HepG2 (cell line): ENCODE results near the gene SSR2. TPM values are rescaled to one million over a fixed set of nuclear protein-coding genes. Genes with fewer than 3 reads are reported as not detected.
A peak's percentile ranks its signal among the peaks of the same experiment; 100 is the strongest.

Source experiments
- ADNP ChIP-seq: sonication (generic); formaldehyde crosslinking; IDR thresholded peaks from 2 replicates; pipeline ENCODE4 v1.4.0; 2020; ENCODE audit warnings: missing genetic modification reagents
- ARHGAP35 ChIP-seq: sonication (generic); formaldehyde crosslinking; IDR thresholded peaks from 2 replicates; pipeline ENCODE4 v1.9.0; 2022; ENCODE audit warnings: mild to moderate bottlenecking, inconsistent platforms, moderate library complexity, missing genetic modification reagents, borderline replicate concordance
- GABPB1 ChIP-seq: IDR thresholded peaks from 2 replicates; pipeline ENCODE4 v1.6.1; 2016; ENCODE audit warnings: mild to moderate bottlenecking, missing genetic modification reagents, moderate library complexity, missing compliant biosample characterization
- MEF2D ChIP-seq: sonication (generic); formaldehyde crosslinking; IDR thresholded peaks from 2 replicates; pipeline ENCODE4 v1.5.1; 2020; ENCODE audit warnings: mild to moderate bottlenecking, missing genetic modification reagents
- MTERF4 ChIP-seq: sonication (generic); formaldehyde crosslinking; IDR thresholded peaks from 2 replicates; pipeline ENCODE4 v1.8.0; 2023; ENCODE audit warnings: mild to moderate bottlenecking, missing genetic modification reagents
- MTF1 ChIP-seq: sonication (generic); formaldehyde crosslinking; IDR thresholded peaks from 2 replicates; pipeline ENCODE4 v1.5.0; 2020; ENCODE audit warnings: missing genetic modification reagents
- NFKBIZ ChIP-seq: IDR thresholded peaks from 2 replicates; pipeline ENCODE4 v1.6.1; 2018; ENCODE audit warnings: missing genetic modification reagents, missing compliant biosample characterization
- TOPORS ChIP-seq: sonication (generic); formaldehyde crosslinking; IDR thresholded peaks from 2 replicates; pipeline ENCODE4 v1.8.0; 2023; ENCODE audit warnings: mild to moderate bottlenecking, missing genetic modification reagents
- ZNF33A ChIP-seq: sonication (generic); formaldehyde crosslinking; IDR thresholded peaks from 2 replicates; pipeline ENCODE4 v1.5.1; 2020; ENCODE audit warnings: missing genetic modification reagents, mild to moderate bottlenecking, moderate library complexity, borderline replicate concordance
- ZNF382 ChIP-seq: sonication (generic); formaldehyde crosslinking; IDR thresholded peaks from 2 replicates; pipeline ENCODE4 v1.5.0; 2020; ENCODE audit warnings: missing genetic modification reagents, mild to moderate bottlenecking, borderline replicate concordance
- ZNF446 ChIP-seq: sonication (generic); formaldehyde crosslinking; IDR thresholded peaks from 2 replicates; pipeline ENCODE4 v1.5.0; 2020; ENCODE audit warnings: mild to moderate bottlenecking, missing genetic modification reagents
- ZNF703 ChIP-seq: sonication (generic); formaldehyde crosslinking; IDR thresholded peaks from 2 replicates; pipeline ENCODE4 v1.5.1; 2020; ENCODE audit warnings: missing genetic modification reagents, mild to moderate bottlenecking, moderate library complexity, borderline replicate concordance
- ZNF766 ChIP-seq: sonication (generic); formaldehyde crosslinking; IDR thresholded peaks from 2 replicates; pipeline ENCODE4 v1.5.0; 2020; ENCODE audit warnings: missing genetic modification reagents, borderline replicate concordance
- ZNF775 ChIP-seq: sonication (generic); formaldehyde crosslinking; IDR thresholded peaks from 2 replicates; pipeline ENCODE4 v1.4.0; 2020; ENCODE audit warnings: missing genetic modification reagents, mild to moderate bottlenecking, moderate library complexity, borderline replicate concordance
- polyA plus RNA-seq, 8 experiments: library from polyadenylated mRNA; depleted of rRNA in 3 of 8; stranded (reverse) in 7 of 8; unstranded in 1 of 8; fragments of >200 nt; fragmentation: Illumina TruSeq in 4 of 8; extraction: Trizol in 4 of 8; gene quantifications; 2 replicates each; pipeline versions ENCODE4 v1.2.1 to v1.2.3, GENCODE V29; 2011 to 2016; ENCODE audit warnings: low read depth in 4 of 8, missing spikeins in 1 of 8, mixed read lengths in 1 of 8; ENCODE audit not compliant: insufficient read depth in 1 of 8
- total RNA-seq, 5 experiments: library from RNA; depleted of rRNA; stranded (reverse); fragments of >200 nt; fragmentation: Illumina TruSeq; extraction: Trizol; gene quantifications; 2 replicates each; pipeline ENCODE4 v1.2.3, GENCODE V29; 2016; ENCODE audit warnings: low read depth in 1 of 5
- TF ChIP-seq, protein P1 (sequence below): sonication (generic); formaldehyde crosslinking; conservative IDR thresholded peaks from 2 replicates; pipeline ENCODE4 v1.8.0; 2022; ENCODE audit warnings: missing genetic modification reagents
- TF ChIP-seq, protein P2 (sequence below): sonication (generic); formaldehyde crosslinking; IDR thresholded peaks from 2 replicates; pipeline ENCODE4 v1.5.1; 2020; ENCODE audit warnings: mild to moderate bottlenecking, missing genetic modification reagents
- TF ChIP-seq, protein P3 (sequence below): sonication (generic); formaldehyde crosslinking; IDR thresholded peaks from 2 replicates; pipeline ENCODE4 v1.4.0; 2020; ENCODE audit warnings: missing genetic modification reagents
- TF ChIP-seq, protein P4 (sequence below): IDR thresholded peaks from 2 replicates; pipeline ENCODE4 v1.6.1; 2018; ENCODE audit warnings: missing genetic modification reagents, mild to moderate bottlenecking, missing compliant biosample characterization
- TF ChIP-seq, protein P5 (sequence below): sonication (generic); formaldehyde crosslinking; IDR thresholded peaks from 2 replicates; pipeline ENCODE4 v1.4.0; 2020; ENCODE audit warnings: low read depth, mild to moderate bottlenecking, missing genetic modification reagents

SSR2 gene
- total and polyA plus RNA-seq, 2 of the 13 experiments (the other 11 are each of a cell fraction or from before 2014, with no cell fraction given): 284 to 461 TPM

DNA sequence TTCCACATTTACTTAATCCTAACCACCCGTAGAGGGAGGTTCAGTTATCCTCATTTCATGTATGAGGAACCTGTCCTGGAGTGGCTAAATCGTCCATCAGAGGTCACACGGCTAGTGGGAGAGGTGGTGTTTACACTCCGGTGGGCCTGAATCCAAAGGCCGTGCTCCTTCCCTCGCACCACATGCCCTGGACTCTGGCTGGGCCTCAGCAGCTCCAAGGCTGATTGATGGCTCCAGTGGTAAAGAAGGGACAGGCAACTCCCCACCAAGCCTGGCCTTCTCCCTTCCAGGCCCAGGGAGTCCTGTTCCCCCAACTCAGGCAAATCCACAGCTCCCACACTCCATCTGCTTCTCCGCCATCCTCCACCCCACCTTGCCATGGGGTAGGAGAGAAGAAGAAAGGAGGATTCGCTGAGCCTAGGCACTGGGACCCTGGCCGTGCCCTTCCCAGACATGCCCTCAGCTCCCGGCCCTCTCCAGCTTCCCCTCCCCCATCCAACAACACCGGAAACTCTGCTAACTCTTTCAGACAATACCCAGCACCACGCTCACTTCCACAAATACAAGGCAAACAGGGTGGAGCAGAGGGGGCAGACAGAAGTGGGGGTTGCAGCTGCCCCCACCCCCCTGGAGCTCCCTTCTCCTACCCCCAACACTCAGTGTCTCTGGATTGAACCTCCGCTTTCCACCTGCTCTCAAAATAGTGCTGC is 53.3 kb downstream of the SSR2 start (continued):
- TF ChIP-seq MTF1 (no peak), ZNF446 (CRISPR knock-in tag) (no peak), ADNP (no peak), GABPB1 (CRISPR knock-in tag) (peak; percentile 40; the same call in 1 of the 2 replicates), ARHGAP35 (no peak), ZNF703 (no peak), ZNF775 (CRISPR knock-in tag) (no peak), MTERF4 (no peak), TOPORS (CRISPR knock-in tag) (no peak), NFKBIZ (CRISPR knock-in tag) (no peak), ZNF766 (CRISPR knock-in tag) (no peak; the same call in 1 of the 2 replicates), ZNF382 (CRISPR knock-in tag) (no peak), MEF2D (CRISPR knock-in tag) (peak; percentile 81; the same call in 1 of the 2 replicates), ZNF33A (no peak)
- TF ChIP-seq, protein P1, sequence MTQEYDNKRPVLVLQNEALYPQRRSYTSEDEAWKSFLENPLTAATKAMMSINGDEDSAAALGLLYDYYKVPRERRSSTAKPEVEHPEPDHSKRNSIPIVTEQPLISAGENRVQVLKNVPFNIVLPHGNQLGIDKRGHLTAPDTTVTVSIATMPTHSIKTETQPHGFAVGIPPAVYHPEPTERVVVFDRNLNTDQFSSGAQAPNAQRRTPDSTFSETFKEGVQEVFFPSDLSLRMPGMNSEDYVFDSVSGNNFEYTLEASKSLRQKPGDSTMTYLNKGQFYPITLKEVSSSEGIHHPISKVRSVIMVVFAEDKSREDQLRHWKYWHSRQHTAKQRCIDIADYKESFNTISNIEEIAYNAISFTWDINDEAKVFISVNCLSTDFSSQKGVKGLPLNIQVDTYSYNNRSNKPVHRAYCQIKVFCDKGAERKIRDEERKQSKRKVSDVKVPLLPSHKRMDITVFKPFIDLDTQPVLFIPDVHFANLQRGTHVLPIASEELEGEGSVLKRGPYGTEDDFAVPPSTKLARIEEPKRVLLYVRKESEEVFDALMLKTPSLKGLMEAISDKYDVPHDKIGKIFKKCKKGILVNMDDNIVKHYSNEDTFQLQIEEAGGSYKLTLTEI (CRISPR knock-in tag): no peak
- TF ChIP-seq, protein P2, sequence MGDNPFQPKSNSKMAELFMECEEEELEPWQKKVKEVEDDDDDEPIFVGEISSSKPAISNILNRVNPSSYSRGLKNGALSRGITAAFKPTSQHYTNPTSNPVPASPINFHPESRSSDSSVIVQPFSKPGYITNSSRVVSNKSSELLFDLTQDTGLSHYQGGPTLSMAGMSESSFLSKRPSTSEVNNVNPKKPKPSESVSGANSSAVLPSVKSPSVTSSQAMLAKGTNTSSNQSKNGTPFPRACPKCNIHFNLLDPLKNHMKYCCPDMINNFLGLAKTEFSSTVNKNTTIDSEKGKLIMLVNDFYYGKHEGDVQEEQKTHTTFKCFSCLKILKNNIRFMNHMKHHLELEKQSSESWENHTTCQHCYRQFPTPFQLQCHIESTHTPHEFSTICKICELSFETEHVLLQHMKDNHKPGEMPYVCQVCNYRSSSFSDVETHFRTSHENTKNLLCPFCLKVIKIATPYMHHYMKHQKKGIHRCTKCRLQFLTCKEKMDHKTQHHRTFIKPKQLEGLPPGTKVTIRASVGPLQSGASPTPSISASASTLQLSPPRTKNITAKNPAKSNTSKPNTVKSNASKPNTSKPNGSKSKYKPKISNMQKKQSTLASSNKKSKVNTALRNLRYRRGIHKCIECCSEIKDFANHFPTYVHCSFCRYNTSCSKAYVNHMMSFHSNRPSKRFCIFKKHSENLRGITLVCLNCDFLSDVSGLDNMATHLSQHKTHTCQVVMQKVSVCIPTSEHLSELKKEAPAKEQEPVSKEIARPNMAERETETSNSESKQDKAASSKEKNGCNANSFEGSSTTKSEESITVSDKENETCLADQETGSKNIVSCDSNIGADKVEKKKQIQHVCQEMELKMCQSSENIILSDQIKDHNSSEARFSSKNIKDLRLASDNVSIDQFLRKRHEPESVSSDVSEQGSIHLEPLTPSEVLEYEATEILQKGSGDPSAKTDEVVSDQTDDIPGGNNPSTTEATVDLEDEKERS (CRISPR knock-in tag): no peak
- TF ChIP-seq, protein P3, sequence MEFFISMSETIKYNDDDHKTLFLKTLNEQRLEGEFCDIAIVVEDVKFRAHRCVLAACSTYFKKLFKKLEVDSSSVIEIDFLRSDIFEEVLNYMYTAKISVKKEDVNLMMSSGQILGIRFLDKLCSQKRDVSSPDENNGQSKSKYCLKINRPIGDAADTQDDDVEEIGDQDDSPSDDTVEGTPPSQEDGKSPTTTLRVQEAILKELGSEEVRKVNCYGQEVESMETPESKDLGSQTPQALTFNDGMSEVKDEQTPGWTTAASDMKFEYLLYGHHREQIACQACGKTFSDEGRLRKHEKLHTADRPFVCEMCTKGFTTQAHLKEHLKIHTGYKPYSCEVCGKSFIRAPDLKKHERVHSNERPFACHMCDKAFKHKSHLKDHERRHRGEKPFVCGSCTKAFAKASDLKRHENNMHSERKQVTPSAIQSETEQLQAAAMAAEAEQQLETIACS (CRISPR knock-in tag): no peak
- TF ChIP-seq, protein P4, sequence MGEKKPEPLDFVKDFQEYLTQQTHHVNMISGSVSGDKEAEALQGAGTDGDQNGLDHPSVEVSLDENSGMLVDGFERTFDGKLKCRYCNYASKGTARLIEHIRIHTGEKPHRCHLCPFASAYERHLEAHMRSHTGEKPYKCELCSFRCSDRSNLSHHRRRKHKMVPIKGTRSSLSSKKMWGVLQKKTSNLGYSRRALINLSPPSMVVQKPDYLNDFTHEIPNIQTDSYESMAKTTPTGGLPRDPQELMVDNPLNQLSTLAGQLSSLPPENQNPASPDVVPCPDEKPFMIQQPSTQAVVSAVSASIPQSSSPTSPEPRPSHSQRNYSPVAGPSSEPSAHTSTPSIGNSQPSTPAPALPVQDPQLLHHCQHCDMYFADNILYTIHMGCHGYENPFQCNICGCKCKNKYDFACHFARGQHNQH (CRISPR knock-in tag): peak; percentile 58; the same call in 1 of the 2 replicates
- TF ChIP-seq, protein P5, sequence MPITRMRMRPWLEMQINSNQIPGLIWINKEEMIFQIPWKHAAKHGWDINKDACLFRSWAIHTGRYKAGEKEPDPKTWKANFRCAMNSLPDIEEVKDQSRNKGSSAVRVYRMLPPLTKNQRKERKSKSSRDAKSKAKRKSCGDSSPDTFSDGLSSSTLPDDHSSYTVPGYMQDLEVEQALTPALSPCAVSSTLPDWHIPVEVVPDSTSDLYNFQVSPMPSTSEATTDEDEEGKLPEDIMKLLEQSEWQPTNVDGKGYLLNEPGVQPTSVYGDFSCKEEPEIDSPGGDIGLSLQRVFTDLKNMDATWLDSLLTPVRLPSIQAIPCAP (CRISPR knock-in tag): no peak
